ENCODE data around the gene ACSS2. TPM values are rescaled to one million over a fixed set of nuclear protein-coding genes. Genes with fewer than 3 reads are reported as not detected.

Gene ACSS2
- total RNA-seq, 4 donors from 2014 or later: 158 to 473 (median 267) TPM

- peaks cover 0 to 30% (median 6%) of the 10 kb centered on the region in 4 donors for H3K4me1 ChIP-seq
- H3K36me3 ChIP-seq: no peaks in the 10 kb centered on the region
- H3K4me3 ChIP-seq: peak overlapping the region in 3 of 4 donors; percentile 64 to 85 (median 68)
- DNase-seq: no peak
- TF ChIP-seq CTCF (IDR thresholded peaks at IDR 0.05) (no peak), POLR2A (IDR thresholded peaks at IDR 0.05) (no peak)
- no peaks in the 10 kb centered on the region for H3K27me3 ChIP-seq
- H3K27ac ChIP-seq: peak overlapping the region in 1 of 4 donors; percentile 58
- no peaks in the 10 kb centered on the region for H3K9me3 ChIP-seq
These were observed 5.0 kb upstream of the ACSS2 start for GRCh38 chr20:34871320-34871926.

- H3K4me1 ChIP-seq: peaks cover 0 to 30% (median 6%) of the 10 kb centered on the region in 4 donors
- H3K36me3 ChIP-seq: no peaks in the 10 kb centered on the region
- no peaks in the 10 kb centered on the region for H3K9me3 ChIP-seq
- DNase-seq: no peak
- H3K27ac ChIP-seq: peak overlapping the region; percentile 50 to 69 (median 56)
- no peak for TF ChIP-seq CTCF (IDR thresholded peaks at IDR 0.05)
- no peak for TF ChIP-seq POLR2A (IDR thresholded peaks at IDR 0.05)
- H3K27me3 ChIP-seq: no peaks in the 10 kb centered on the region
- peak overlapping the region; percentile 63 to 85 (median 66) for H3K4me3 ChIP-seq
These were observed 4.3 kb upstream of the ACSS2 start for GRCh38 chr20:34871966-34872621.

- peak; percentile 83 to 94 (median 91) for DNase-seq
- TF ChIP-seq POLR2A (IDR thresholded peaks at IDR 0.05) (peak in 1 of 2 donors; percentile 53), CTCF (IDR thresholded peaks at IDR 0.05) (peak in 5 of 6 experiments; percentile 68 to 86 (median 72))
- H3K9me3 ChIP-seq: no peaks in the 10 kb centered on the region
- H3K4me3 ChIP-seq: peak within 1 kb of the TSS; percentile 63 to 85 (median 66)
- no peaks in the 10 kb centered on the region for H3K36me3 ChIP-seq
- H3K4me1 ChIP-seq: peaks cover 0 to 36% (median 6%) of the 10 kb centered on the region in 4 donors
- peak within 1 kb of the TSS; percentile 50 to 69 (median 56) for H3K27ac ChIP-seq
- no peaks in the 10 kb centered on the region for H3K27me3 ChIP-seq
These were observed 3.7 kb upstream of the ACSS2 start, which contains the start of gene GGT7 for GRCh38 chr20:34872622-34873224. Gene GGT7, minus strand, starts transcription at chr20:34872856. Its CDS starts 41 bp downstream, at chr20:34872815.

GRCh38 chr20:34873583-34874093, 2.8 kb upstream of the ACSS2 start:
- Histone ChIP-seq H3K4me1 (peaks cover 0 to 42% (median 6%) of the 10 kb centered on the region in 4 donors), H3K9me3 (no peaks in the 10 kb centered on the region), H3K27me3 (no peaks in the 10 kb centered on the region), H3K4me3 (peak overlapping the region in 1 of 4 donors; percentile 85), H3K27ac (no peak overlapping the region), H3K36me3 (no peaks in the 10 kb centered on the region)
- DNase-seq: no peak
- TF ChIP-seq CTCF (IDR thresholded peaks at IDR 0.05) (no peak), POLR2A (IDR thresholded peaks at IDR 0.05) (no peak)

GRCh38 chr20:34874094-34874654, 2.2 kb upstream of the ACSS2 start:
- no peaks in the 10 kb centered on the region for H3K27me3 ChIP-seq
- H3K36me3 ChIP-seq: no peaks in the 10 kb centered on the region

More at GRCh38 chr20:34874094-34874654, 2.2 kb upstream of the ACSS2 start:
- TF ChIP-seq CTCF (IDR thresholded peaks at IDR 0.05) (peak; percentile 21 to 98 (median 80)), POLR2A (IDR thresholded peaks at IDR 0.05) (peak in 1 of 2 donors; percentile 20)
- peak; percentile 56 to 90 (median 63) for DNase-seq
- Histone ChIP-seq H3K4me3 (no peak overlapping the region), H3K4me1 (peaks cover 0 to 42% (median 6%) of the 10 kb centered on the region in 4 donors), H3K27ac (peak overlapping the region in 3 of 4 donors; percentile 79 to 98 (median 93)), H3K9me3 (no peaks in the 10 kb centered on the region)

Data from Peyer's patch (tissue), 4 donors.